Measurements from ENCODE around the gene GPR132.

GPR132 gene

DNA sequence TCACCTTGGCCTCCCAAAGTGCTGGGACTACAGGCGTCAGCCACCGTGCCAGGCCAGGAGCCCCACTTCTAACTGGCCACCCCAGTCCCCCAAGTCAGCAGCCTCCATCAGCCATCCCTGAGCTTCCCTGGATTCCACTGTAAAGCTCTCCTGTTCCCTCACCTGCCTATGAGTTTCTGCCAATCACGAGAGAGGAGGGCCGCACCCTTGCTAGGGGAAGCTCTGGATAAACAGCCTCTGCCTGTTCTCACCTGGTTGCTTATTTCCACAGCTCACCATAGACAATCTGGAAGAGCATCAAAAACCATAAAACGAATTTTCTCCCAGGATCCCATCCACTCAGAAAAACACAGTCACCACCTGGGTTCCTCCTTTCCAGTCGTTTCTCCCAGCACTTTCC lies 49.3 kb downstream of the GPR132 start:
- DNase-seq = no peak

DNA sequence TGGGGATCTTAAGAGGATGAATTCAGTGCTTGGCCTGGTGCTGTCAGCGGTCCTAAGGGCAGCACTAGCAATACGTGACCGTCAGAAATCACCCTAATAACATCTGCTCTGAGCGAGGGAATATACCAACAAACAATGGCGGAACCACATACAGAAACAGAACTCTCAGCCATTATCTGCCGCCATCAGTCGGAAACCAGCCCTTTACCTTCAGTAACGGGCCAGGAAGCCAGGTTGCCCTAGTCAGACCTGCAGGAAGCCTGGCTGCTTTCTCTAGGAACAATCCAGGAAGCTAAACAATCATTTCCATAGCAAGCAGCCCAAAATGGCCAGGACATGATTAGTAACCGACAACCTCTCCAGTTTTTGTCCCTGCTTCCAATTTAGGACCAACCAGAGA lies 50.0 kb downstream of the GPR132 start:
- DNase-seq = no peak

DNA sequence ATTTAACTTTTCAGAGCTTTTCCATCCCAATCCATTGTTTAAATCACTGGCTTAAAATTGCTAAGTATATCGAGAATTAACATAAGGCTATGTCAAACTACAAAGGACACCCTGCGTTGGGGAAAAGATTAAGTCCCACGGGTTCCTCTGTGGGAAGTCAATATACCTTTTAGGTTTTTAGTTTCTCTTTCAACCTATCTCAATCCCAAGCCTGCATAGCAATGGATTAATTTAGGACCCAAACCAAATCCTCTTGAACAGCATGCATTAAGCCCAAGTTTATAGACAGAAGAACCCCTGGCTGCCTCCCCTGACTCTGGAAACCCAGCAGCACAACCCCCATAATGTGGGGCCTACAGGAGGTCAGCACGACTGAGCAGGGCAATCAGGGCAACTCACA lies 50.6 kb downstream of the GPR132 start:
- DNase-seq = no peak

DNA sequence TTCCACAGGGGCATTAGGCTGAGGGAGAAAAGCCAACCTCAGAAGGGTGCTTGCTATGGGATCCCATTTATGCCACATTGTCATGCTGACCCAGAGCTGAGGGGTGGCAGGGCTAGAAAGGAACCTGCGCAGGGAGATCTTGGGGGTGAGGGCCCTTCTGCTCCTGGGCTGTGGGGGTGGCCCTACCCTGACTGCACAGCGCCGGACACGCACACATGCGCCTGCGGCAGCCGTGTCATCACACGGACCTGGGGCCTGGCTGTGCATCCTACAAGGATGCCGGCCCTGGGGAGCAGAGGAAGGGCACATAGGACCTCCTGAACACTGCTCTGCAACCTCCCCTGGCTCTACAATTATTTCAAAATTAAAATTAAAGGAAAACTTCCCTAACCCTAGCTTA lies 51.2 kb downstream of the GPR132 start:
- no peak for DNase-seq

DNA sequence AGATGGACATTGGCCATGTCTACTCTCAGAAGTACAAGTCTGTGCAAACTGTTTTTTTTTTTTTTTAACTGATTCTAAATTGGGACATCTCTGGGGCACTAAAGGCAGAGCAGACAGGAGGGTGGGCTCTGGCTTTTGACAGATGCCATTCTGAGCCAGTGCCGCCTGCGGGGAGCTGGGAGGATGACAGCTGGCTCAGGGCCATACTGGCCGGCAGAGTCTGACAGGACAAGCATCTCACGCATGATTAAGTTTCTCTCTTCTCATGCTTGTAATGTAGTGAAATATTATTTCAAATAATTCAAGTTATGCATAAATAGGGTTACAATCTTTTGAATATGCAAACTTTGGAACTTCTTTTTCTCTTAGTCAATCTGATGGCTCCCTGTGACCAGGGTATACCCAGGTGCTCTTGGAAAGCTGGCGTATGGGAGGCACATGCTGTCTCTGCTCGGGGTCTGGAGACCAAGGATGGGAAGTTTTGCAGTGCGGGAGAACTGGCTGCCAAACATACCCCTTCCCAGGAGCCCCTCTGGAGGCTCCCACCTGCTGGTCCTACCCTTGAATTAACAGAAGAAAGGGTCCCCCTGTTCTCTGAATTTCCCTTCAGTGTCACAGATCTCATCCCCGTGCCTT lies 52.0 kb downstream of the GPR132 start:
- DNase-seq = peak; percentile 19

DNA sequence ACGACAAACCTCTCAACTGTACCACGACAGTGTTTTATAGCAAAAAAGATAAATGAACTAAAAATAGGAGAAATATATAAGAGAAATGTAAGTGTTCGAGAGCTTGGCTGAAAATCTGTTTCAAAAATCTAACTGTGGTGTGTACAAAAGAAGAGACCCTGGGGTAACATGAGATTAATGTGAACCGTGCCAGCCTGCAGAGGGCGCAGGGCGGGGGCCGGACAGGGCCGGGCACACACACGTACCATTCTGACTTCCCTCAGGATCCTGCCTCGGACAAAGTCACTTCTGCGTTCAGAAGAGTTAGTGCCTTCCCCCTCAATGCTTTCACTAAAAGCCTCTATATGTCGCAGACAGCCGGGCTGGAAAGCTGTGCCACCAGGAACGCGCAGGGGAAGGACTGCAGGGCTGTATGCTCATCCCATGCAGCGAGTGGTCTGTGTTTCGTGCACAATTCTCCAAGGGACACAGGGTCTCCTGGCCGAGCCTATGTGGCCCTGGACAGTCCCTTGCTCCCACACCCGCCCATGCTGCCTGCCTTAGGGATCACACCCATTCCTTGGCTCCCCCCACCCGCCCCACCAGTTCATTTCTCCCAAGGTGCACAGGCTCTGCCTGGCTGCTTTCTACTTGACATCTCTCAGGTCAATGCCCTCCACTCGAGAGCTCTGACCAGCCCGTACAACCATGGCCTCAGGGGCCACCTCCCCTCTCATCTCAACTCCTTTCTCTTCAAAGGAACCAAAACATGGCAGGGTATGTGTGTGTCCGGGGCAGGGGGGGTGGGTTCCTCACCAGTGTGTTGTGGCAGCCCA lies 52.9 kb downstream of the GPR132 start:
- DNase-seq = no peak

DNA sequence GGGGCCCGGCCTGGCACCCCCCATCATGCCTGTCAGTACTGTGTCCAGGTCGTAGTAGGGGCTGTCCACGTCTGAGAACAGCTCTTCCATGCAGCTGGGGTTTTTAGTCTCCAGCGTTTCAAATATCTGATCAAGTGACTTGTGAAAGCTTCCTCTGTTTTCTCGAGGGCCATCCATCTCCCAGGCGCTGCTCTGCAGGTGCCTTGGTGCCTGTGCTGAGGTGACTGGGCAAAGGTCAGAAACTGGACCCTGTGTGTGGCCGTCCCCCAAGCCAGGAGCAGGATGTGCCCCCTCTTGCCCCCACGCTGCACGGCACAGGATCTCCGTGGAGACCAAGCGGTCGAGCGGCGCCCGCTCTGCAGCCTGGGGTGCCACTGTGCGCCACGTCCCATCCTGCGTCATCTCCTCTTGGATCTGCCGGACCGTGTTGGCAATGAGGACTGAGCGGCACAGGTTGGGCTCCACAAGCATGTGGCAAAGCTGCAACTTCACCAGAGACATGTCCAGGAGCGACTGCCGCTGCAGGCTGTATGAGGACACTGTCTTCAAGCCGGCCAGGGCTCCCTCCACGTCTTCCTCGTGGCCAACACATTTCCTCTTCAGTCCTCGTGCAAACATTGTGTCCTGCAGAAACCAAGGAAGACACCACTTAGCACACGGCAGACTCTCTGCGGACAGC lies 53.8 kb downstream of the GPR132 start:
- DNase-seq = no peak

DNA sequence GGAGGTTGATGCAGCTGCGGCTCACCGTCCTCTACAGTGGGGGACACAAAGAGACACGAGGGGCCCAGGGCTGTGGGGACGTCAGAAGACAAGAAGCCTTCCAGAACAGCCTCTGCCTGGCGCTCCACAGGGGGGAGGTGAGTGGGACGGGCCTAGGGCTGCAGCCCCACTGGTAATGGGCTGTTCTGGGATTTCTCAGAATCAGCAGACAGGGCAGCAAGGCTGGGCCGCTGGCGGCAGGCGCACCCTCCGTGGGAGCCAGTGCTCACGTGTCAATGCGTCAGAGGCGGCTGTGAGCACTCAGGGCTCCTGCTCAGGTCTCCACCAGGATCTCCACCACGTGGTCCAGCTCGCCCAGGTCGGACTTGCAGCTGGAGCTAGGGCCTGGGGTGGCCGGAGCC lies 54.3 kb downstream of the GPR132 start:
- no peak for DNase-seq

DNA sequence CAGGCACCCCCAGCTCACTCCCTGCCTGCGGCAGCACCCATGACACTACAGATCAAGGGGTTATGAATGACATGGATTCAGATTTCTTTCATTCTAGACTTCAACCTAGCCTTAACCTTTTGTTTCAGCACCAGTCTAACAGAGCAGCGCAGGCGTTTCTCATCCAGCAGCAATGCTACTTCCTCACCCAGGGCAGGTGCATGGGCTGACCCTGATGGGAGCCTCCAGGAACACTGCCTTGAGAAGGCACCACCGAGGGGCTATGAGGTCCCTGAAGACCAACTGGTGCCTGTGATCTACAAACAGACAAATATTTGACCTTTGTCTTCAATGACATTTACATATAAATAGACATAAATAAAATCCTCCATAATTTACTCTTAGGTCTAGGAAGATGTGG lies 55.1 kb downstream of the GPR132 start:
- no peak for DNase-seq

DNA sequence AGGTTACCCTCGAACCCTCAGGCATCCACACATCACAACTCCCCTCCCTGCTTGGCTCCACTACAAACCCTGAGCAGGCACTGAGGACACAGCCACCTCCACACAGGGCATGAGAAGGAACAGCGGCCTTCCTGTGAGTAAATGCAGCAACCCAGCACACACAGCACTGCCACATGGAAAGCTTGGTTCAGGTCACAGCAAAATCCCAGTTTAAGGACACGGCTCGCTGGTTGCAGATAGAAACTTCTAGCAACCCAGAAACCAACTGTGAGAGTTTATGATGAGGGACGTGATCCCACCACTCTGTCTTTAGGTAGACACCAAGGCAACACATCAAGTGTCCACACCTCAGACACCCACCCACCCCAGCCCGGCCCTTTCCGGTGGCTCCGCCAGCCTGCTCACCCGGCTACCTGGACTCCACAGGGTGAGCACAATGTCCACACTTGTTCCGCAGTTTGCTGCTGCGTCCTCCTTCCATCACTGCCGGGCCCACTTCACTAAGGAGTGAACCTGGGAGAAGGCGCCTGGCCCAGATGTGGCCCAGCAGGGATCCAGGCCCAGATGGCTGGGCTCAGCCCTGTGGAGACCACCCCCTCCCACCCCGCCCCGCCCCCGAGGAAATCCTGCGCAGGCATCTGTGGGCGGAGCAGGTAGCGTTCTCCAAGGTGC lies 57.5 kb downstream of the GPR132 start:
- DNase-seq = no peak

DNA sequence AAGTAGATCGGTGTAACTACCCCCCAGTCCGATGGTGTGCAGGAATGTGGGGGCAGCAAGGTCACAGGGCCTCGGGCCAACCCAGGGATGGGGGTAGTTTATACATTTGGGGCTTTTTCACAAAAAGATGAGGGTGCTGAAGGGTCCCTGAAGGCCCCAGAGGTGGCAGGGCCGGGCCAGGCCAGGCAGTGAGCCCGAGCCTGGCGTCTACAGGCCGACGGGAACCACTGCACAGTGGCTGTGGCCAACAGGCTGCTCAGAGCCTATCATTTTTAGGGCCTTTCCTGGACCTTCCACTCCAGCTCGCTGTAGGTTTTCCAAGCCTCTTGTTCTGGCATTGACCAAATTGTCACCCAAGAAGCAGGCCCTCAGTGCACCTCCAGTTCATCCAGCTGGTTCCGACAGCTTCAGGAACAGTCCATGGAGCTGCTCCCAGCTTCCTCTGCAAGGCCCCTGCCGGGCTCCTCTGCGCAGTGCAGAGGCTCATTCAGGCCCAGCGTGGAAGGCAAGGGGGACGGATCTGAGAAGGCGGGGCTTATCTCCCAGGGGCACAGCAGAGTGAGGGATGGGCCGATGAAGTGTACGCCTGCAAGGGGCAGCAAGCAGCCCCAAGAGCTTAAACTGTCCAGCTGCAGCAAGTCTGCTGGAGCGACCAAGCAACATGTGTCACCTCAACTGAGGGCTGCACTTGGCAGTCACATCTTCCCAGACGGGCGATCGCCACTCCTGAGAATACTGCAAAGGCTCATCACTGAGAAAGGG lies 58.2 kb downstream of the GPR132 start:
- no peak for DNase-seq

DNA sequence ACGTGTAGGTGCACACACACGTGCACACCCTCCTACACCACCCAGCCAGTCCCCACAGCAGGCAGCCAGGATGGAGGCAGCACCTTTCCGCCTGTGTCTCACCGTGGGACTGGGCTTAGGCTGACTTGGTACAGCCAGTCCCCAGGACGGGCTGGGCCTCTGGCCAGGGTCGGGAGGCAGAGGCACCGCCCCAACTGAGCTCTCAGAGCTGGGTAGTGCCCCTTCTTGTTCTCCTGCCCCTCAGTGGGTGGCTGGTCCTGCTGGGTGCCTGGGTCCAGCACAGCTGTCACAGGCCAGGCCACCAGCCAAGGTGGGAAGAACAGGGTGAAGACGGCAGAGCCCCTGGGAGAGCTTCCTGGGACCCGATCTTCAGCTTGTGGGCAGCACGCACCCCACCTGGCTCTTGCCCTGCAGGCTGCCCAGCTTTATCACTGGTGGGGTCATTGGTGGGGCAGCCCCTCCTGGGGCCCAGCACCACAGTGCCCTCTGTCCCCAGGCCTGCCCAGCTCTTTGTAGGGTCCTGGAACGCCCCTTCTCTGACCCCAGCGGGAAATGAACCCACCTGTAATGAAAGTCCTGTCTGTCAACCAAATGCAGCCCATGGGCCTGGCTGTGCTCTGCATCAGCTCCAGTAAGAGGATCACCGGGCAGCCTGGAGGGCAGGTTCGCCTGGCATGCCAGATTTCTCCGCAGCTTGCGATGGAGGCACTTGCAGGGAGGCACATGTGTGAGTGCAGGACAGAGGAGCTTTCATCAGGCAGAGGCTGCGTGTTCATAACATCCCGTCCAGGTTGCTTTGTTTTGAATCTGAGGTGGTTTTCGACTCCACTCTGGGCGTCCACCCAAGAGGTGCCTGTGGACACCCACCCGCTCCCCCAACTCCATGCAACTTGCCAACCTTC lies 59.0 kb downstream of the GPR132 start:
- DNase-seq = no peak

DNA sequence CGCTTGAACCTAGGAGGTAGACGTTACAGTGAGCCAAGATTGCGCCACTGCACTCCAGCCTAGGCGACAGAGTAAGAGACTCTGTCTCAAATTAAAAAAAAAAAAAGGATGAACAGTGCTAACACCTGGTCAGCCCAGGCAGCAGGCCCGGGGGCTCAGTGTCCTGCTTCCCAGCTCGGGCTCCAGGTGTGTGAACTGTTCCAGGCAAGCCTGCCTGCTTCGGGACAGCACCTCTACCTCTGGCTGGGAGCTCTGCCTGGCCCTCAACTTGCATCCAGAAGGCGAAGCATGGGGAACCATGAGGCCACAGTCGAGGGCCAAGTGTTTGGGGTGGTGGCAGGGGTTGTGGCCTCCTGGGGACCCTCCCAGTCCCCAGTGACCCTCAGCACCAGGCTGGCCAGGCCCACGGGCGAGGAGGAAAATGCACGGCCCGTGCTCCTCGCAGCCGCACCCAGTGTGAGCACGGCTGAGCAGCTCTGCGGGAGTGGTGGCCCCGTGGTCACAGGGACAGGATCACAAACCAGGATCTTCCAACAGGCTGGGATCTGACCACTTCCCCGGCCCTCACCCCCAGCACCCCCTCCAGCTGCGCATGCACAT lies 59.8 kb downstream of the GPR132 start:
- DNase-seq = no peak

Measured in midbrain (tissue), 1 donor.